Epithelial cell of prostate (primary cell): ENCODE data around the gene PLPPR3.

ENCODE experiments used
- DNase-seq: peaks from one replicate; pipeline ENCODE4 v3.0.0-alpha.2; 2011; ENCODE audit warnings: low read depth, low spot score
- H3K27ac ChIP-seq: fragments of 450-650 bp; 2 replicates; pipeline ENCODE4 v1.5.1; 2017; ENCODE audit warnings: mild to moderate bottlenecking

Gene PLPPR3

DNA sequence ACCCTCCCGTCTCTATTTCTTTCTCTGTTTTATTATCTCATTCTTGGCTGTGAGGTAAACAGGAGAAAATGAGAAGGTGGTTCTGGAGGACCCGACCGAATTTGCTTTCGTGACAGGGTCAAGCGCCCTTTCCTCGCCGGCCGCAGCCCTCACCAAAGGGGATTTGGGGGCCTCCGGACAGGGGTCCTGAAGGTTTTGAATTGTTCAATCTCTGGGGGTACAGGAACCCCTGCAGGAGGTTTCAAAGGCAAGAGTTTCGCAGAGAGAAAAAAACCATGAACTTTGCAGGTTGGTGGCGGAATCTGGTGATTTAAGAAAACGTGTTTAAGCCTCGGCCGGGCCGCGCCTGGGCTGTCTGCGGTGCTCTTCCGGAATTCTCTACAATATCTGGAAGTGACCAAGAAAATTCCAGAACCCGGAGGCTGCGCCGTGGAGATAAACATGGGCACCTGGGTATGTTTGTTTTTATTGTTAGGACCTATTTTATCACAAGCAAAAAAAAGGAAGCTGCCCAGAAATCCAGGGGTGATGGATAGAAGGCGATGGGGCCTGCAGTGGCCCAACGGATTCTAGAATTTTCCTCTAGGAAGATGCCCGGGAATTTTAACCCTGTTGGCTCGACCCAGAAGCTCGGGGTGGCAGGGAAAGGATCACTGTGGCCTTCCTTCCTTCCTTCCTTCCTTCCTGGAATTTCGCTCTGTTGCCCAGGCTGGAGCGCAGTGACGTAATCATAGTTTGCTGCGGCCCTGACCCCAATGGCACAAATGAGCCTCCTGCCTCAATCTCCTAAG lies 38.7 kb downstream of the PLPPR3 start:
- peak overlapping the region; percentile 37 for H3K27ac ChIP-seq
- no peak for DNase-seq

DNA sequence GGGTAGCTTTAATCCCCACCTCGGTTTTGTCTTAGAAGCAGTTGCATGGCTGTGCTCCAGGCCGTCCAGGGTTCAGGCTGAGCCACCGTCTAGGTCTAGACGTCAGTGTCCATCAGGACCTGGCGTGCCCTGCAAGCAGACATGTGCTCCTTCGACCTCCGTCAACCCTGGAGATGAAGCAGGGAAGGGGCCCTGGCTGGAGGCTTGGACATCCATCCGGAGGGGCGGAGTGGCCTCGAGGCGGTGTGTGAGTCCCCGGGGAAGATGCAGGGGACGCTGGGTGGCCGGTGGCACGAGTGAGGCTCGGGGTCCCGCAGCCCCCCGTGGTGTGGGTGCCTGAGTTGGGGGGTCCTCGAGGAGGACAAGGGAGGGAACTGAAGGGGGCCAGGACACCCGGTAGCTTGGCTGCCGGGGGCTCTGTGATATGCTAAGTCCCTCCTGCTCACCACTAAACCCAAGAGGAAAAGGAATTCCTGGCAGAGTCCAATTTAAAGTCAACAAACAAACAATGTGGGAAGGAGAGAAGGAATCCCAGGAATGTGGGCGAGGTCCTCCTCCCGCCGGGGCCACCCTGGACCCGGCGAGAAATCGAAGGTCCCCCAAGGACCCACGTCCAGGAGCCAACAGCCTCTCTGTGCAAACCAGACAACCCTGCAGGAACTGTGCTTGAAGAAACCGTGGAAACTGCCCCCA lies 39.4 kb downstream of the PLPPR3 start:
- DNase-seq, result no peak
- H3K27ac ChIP-seq, result peak overlapping the region; percentile 37

DNA sequence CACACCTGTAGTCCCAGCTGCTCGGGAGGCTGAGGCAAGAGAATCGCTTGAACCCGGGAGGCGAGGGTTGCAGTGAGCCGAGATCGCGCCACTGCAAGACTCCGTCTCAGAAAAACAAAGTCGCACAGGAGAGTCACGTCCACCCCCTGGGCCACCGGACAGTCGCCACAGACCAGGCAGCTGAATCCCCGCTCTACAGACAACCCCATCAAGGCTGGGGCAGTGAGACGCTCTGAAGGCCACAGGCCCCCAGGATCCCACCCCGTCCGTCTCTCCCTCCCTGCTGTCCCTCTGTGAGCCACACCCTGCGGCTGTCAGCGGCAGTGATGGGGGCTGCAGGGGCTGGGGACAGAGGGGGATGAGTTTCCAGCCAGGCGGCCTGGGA lies 40.0 kb downstream of the PLPPR3 start:
- DNase-seq, result no peak
- no peak overlapping the region for H3K27ac ChIP-seq

DNA sequence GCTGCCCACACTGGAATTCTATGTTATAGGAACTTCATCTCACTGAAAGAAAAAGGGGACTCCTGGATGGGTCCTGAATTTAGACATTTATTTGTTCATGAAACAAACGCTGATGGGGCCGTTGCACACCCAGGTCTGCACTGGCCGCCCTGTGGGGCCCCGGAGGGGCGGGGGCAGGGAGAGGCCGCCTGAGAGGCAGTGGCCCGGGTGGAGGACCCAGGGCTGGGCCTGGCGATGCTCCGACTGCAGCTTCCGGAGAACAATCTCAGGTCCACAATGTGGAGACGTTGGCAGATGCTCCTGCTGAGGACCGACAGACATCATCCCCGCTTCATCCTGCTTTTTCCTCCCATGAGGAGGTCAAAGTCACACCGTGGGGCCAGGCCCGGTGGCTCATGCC lies 40.8 kb downstream of the PLPPR3 start:
- DNase-seq, result no peak
- H3K27ac ChIP-seq, result no peak overlapping the region

DNA sequence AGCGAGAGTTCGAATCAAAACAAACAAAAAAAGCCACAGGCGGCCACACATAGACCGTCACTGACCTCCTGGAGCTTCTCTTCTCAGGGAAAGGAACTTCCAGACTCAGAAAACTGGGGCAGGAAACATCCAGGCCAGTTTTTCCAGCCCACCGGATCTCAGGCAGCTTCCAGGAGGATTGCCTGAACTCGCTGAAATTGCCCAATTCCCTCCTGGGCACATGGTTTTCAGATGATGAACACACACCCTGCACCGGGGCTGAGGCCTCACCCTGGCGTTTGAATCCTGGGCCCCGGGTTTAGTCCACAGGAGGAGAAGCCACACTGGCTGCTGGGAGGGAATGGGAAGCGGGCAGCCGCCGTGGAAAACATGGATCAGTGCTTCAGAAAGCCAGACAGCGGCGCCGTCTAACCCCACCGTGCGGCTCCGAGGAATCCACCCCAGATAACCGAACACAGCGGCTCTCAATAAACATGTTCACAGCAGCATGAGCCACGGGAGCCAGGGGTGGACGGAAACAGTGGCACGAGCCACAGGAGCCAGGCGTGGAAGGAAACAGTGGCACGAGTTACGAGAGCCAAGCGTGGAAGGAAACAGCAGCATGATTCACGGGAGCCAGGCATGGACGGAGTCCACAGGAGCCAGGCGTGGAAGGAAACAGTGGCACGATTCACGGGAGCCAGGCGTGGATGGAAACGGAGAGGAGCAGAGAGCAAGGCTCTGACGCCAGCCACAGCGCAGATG lies 42.7 kb downstream of the PLPPR3 start:
- peak; percentile 65 for DNase-seq
- peak overlapping the region; percentile 84 for H3K27ac ChIP-seq

DNA sequence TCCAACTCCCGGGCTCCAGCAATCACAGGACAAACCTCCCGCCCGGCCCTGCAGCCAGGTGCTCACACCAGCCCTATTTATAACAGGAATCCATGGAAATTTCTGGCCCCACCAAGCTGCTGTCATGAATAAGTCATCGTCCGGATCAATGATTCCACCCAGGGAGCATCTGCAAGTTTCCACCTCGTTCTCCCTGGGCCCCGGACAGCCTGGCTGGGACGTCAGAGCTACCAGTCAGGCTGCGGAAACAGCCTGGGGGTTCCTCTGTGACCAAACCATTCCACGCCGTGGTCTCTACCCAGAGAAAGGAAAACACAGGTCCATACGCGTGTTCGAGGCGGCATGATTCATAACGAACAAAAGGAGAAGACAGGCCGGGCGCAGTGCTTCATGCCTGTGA lies 45.2 kb downstream of the PLPPR3 start:
- H3K27ac ChIP-seq, result no peak overlapping the region
- DNase-seq, result no peak

DNA sequence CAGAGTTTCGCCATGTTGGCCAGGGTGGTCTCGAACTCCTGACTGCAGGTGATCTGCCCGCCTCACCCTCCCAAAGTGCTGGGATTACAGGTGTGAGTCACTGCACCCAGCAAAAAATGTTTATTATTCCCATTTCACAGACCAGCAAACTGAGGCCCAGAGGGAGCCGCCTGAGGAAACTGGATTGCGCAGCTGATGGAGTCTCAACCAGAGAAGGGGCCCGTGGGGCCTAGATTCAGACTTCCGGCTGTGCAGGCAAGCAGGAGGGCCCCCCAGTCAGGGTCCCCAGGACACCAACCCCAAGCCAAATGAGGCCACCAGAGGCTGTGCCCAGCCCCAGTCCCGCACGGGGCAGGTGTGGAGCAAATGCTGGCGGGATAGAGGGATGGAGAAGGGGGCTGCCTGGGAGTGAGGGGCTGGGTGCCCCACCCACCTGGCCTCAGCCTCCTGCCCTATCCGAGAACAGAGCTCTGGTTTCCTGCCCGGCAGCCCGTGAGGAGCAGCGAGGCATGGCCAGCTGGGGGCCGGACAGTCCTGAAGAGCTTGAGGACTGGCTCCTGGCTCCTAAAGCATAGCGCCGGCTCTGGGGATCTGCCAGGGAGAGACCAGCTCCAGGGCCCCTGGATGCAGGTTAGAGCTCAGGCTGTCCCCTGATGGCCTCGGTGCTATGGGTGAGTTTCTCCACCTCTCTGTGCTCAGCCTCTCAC lies 48.9 kb downstream of the PLPPR3 start:
- no peak for DNase-seq
- no peak overlapping the region for H3K27ac ChIP-seq

DNA sequence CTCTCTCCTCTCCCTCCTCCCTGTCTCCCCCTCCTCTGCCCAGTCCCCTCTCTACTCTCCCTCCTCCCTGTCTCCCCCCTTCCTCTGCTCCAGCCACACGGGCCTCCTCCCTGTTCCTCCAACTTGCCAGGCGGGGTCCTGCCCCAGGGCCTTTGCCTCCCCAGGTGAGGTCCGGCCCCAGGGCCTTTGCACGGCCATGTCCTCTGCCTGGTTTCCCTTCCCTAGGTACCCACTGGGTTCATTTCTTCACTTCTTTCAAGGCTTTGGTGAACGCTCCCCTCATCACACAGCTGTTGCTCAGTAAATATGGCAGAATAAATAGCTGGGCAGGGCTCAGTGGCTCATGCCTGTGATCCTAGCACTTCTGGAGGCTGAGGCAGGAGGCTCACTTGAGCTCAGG lies 49.7 kb downstream of the PLPPR3 start:
- no peak overlapping the region for H3K27ac ChIP-seq
- no peak for DNase-seq

DNA sequence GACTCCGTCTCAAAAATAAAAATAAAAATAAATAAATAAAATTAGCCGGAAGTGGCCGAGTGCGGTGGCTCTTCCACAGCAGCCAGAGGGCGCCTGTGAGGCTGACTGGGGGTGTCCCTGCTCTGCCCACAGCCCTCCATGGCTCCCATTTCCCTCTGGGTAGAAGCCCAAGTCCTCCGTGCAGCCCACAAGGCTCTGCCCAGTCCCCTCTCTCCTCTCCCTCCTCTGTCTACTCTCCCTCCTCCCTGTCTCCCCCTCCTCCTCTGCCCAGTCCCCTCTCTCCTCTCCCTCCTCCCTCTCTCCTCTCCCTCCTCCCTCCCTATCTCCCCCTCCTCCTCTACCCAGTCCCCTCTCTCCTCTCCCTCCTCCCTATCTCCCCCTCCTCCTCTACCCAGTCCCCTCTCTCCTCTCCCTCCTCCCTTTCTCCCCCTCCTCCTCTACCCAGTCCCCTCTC lies 50.4 kb downstream of the PLPPR3 start:
- H3K27ac ChIP-seq, result no peak overlapping the region
- DNase-seq, result no peak

DNA sequence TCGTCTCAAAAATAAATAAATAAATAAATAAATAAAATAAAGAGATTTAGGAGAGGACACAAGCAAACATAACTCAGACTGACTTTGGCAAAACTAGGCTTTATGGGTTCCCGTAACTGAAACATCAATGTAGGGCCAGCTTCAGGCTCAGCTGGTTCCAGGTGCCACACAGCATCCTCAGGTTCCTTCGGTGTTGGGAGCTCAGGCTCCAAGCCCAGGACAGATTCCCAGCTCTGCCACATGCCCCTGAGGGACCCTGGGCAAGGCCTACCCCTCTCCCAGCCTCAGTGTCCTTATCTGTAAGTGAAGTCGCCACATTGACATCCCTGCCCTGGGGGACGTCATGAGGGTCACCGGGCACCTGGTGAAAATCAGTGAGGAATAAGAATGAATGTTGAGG lies 52.1 kb downstream of the PLPPR3 start:
- DNase-seq, result no peak
- H3K27ac ChIP-seq, result no peak overlapping the region

DNA sequence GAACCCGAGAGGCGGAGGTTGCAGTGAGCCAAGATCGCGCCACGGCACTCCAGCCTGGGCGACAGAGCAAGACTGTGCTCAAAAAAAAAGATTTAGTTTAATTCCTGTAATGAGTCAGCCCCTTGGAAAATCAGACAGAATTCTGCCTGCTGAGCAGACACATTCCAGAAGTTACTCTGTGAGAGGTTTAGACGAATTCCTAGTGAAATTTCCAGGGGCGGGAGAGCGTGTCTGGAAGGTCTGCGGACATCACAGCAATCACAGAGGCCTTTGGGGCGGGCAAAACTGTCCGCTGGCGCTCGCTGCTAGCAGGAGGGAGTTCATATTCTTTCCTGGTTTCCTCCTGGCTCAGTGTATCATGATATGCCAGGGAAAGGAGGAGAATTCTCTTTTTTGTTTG lies 53.3 kb downstream of the PLPPR3 start:
- no peak for DNase-seq
- no peak overlapping the region for H3K27ac ChIP-seq

DNA sequence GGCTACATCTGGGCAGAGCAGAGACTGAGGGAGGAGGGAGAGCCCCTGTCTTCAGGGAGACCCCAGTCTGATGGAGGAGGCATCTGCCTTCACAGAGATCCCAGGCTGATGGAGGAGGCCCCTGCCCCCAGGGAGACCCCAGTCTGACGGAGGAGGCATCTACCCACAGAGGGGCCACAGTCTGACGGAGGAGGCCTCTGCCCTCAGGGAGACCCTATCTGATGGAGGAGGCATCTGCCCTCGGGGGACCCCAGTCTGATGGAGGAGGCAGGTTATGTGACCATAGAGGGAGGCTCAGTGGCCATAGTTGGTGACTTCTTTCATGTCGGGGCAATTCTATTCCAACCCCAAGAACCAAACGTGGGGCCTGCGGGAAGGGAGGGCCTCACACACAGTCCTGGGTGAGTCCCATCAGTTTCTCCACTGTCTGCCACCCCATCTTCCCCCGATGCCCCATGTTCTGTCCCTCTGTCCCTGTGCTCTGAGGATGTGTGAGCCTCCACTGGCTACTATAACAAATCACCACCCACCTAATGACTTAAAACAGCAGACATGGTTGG lies 56.5 kb downstream of the PLPPR3 start:
- DNase-seq, result no peak
- H3K27ac ChIP-seq, result no peak overlapping the region

DNA sequence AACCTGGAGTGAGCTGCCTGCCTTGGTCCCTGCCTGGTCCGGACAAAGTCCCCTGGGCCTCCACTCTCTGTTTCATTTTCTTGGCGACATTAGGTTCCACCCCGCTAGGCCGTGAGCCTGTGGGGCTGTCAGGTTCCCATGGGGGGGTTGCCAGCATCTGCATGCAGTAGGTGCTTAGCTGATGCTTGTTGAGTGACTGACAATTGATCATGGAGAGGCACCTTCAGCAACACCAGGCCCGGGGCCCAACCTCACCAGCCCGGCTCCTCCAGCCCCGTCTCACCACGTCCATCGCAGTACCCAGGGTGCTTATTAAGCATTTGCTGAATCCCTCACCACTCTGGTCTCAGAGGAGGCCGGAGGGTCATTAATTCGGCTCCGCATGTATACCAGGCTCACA lies 57.5 kb downstream of the PLPPR3 start:
- DNase-seq, result no peak
- no peak overlapping the region for H3K27ac ChIP-seq

DNA sequence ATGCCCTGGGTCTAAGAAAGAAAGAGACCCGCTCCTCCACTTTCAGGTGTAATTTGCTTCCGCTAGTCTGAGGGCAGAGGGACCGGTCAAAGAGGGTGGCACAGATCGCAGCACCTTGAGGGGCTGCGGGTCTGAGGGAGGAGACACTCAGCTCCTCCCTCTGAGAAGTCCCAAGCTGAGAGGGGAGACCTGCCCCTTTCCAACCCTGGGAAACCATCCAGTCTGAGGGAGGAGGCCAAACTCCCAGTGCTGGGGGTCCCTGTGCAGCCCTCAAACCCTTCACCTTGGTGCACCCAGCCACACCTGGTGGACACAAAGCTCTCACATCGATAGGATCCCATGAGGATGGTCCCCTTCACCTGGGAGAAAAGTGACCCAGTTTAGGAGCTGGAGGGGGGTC lies 57.9 kb downstream of the PLPPR3 start:
- DNase-seq, result no peak
- no peak overlapping the region for H3K27ac ChIP-seq

DNA sequence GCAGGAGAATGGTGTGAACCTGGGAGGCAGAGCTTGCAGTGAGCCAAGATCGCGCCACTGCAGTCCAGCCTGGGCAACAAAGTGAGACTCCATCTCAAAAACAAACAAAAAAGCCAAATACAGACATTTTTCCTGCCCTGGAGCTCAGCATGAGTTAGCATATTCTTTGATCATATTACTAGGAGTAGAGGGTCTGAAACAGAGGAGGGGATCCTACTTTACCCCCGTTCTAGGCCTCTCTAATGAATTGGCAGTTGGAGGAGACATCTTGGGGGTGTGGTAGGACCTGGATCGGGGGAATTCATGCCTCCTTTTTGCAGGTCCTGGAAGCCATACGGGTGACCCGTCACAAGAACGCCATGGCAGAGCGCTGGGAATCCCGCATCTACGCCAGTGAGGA lies 58.6 kb downstream of the PLPPR3 start:
- DNase-seq, result no peak

More for the DNA sequence above, 58.6 kb downstream of the PLPPR3 start:
- H3K27ac ChIP-seq, result no peak overlapping the region
